WTC11 (cell line): Measurements from ENCODE around the gene IRS2.

Experiments used
- CREM ChIP-seq: sonication (generic); formaldehyde crosslinking; IDR thresholded peaks from 2 replicates; pipeline ENCODE4 v1.8.1; 2022; ENCODE audit warnings: mild to moderate bottlenecking, missing genetic modification reagents, moderate library complexity
- CTCF ChIP-seq: fragments of 200-600 bp; IDR thresholded peaks from 2 replicates; pipeline ENCODE4 v1.8.0; 2022; ENCODE audit warnings: antibody characterized with exemption

- no peak for TF ChIP-seq CTCF
- no peak for TF ChIP-seq CREM (CRISPR knock-in tag)
Measured at GRCh38 chr13:109769921-109770320, 16.5 kb downstream of the IRS2 start.
